Type B pancreatic cell (in vitro differentiated cells): ENCODE measurements around the gene LRBA. TPM values are rescaled to one million over a fixed set of nuclear protein-coding genes. Genes with fewer than 3 reads are reported as not detected.

Source experiments
- DNase-seq: peaks from one replicate; pipeline ENCODE4 v3.0.0; 2021; ENCODE audit warnings: mixed read lengths; ENCODE audit not compliant: unreplicated experiment; ENCODE audit errors: extremely low spot score
- H3K27ac Mint-ChIP-seq: 2 replicates; pipeline ENCODE4 v1.8.0; 2021; ENCODE audit warnings: mild to moderate bottlenecking, mixed read lengths
- H3K27me3 Mint-ChIP-seq: 2 replicates; pipeline ENCODE4 v1.8.0; 2021; ENCODE audit warnings: mixed read lengths
- H3K36me3 Mint-ChIP-seq: 2 replicates; pipeline ENCODE4 v1.8.0; 2021; ENCODE audit warnings: mixed read lengths
- H3K4me1 Mint-ChIP-seq: one replicate; pipeline ENCODE4 v1.8.0; 2021; ENCODE audit warnings: mixed read lengths; ENCODE audit not compliant: unreplicated experiment
- H3K4me3 Mint-ChIP-seq: 2 replicates; pipeline ENCODE4 v1.8.0; 2021; ENCODE audit warnings: mild to moderate bottlenecking, mixed read lengths
- H3K9me3 Mint-ChIP-seq: 2 replicates; pipeline ENCODE4 v1.8.0; 2021; ENCODE audit warnings: mixed read lengths
- total RNA-seq: library from RNA; stranded (reverse); gene quantifications from 2 replicates; pipeline ENCODE4 v1.2.1, GENCODE V29; 2021; ENCODE audit warnings: low replicate concordance
- TF ChIP-seq, protein P1 (sequence below): fragments of 200-600 bp; sonication (generic); conservative IDR thresholded peaks from 2 replicates; pipeline ENCODE4 v1.5.0; 2021; ENCODE audit warnings: antibody characterized with exemption, mild to moderate bottlenecking

Gene LRBA
- total RNA-seq, 1 donor from 2014 or later = 64.5 TPM

DNA sequence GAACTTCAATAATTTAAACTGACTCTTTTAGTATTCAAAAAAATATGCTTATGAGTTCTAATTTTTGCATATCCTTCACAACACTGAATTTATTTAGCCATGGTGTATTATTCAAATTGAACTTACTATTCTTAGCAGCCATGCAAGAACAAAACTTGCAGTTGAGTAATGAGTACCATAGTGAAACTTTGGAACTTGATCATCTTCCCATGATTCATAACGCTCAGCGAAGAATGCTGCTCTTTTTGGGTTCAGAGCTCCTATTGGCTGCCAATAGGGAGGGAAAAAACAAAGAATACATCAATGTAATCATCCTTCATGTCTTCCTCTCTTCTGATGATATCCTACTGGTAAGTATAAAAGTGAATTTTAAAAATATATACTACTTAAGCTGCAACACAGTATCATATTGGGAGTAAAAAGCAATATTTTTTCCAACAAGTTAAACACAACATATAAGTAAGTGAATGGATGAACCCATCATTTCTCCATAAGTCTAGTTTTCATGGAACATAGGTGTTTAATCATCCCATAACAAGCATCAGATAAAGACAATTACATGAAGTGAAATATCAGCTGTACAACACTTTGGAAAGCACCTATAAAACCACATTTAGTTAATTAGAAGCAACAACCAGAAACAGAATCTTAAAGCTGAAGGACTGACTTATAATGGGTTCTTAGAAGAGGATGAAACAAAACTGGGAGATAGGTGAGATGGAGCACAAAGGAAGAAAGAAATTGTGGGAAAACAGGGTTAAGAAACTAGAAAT, 578.3 kb downstream of the LRBA start:
- no peak overlapping the region for H3K4me3 Mint-ChIP-seq
- H3K27ac Mint-ChIP-seq = no peak overlapping the region
- TF ChIP-seq, protein P1, sequence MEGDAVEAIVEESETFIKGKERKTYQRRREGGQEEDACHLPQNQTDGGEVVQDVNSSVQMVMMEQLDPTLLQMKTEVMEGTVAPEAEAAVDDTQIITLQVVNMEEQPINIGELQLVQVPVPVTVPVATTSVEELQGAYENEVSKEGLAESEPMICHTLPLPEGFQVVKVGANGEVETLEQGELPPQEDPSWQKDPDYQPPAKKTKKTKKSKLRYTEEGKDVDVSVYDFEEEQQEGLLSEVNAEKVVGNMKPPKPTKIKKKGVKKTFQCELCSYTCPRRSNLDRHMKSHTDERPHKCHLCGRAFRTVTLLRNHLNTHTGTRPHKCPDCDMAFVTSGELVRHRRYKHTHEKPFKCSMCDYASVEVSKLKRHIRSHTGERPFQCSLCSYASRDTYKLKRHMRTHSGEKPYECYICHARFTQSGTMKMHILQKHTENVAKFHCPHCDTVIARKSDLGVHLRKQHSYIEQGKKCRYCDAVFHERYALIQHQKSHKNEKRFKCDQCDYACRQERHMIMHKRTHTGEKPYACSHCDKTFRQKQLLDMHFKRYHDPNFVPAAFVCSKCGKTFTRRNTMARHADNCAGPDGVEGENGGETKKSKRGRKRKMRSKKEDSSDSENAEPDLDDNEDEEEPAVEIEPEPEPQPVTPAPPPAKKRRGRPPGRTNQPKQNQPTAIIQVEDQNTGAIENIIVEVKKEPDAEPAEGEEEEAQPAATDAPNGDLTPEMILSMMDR = no peak
- H3K9me3 Mint-ChIP-seq = peaks cover 10% of the 10 kb centered on the region
- H3K4me1 Mint-ChIP-seq = no peaks in the 10 kb centered on the region
- peaks cover 17% of the 10 kb centered on the region for H3K36me3 Mint-ChIP-seq
- H3K27me3 Mint-ChIP-seq = no peaks in the 10 kb centered on the region
- no peak for DNase-seq

DNA sequence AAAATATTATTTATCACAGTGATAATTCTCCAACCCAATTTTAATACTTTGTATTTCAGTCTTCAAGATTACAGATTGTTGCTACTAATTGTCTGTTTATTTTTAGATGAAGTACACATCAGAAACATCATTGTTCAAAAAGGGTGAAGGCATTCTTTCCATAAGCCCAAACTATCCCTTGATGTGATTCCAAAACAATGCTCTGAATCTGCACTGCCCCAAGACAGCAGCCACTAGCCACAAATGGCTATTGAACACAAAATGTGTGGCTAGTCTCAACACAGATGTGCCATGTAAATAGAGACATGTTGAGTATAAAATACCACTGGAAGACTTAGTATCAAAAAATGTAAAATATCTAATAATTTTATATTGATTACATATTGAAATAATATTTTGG, 583.9 kb downstream of the LRBA start:
- Mint-ChIP-seq H3K36me3 (peaks cover 19% of the 10 kb centered on the region), H3K9me3 (peaks cover 10% of the 10 kb centered on the region), H3K4me3 (no peak overlapping the region), H3K27ac (no peak overlapping the region), H3K27me3 (no peaks in the 10 kb centered on the region), H3K4me1 (no peaks in the 10 kb centered on the region)
- TF ChIP-seq, protein P1 = no peak
- DNase-seq = no peak

DNA sequence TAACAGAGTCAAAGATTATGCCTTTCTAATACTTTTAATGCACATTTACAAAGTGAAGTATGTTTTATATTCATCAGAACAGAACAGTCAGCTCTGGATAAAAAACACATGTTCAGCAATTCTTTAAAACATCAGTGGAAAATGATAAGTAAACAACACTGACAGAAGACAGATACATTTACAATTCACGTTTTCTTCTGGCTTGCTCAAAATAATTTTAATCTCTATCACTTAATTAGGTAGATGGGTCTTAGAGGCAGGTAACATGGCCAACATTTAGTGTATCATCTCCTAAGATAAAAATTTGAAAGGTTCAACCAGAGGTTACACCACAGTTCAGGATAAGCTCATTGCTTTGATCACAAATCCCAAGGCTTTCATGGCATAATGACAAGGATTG, 589.9 kb downstream of the LRBA start:
- no peaks in the 10 kb centered on the region for H3K4me1 Mint-ChIP-seq
- no peaks in the 10 kb centered on the region for H3K27me3 Mint-ChIP-seq
- peaks cover 20% of the 10 kb centered on the region for H3K36me3 Mint-ChIP-seq
- no peak overlapping the region for H3K27ac Mint-ChIP-seq
- H3K9me3 Mint-ChIP-seq = no peaks in the 10 kb centered on the region
- DNase-seq = no peak
- TF ChIP-seq, protein P1 = no peak
- no peak overlapping the region for H3K4me3 Mint-ChIP-seq

DNA sequence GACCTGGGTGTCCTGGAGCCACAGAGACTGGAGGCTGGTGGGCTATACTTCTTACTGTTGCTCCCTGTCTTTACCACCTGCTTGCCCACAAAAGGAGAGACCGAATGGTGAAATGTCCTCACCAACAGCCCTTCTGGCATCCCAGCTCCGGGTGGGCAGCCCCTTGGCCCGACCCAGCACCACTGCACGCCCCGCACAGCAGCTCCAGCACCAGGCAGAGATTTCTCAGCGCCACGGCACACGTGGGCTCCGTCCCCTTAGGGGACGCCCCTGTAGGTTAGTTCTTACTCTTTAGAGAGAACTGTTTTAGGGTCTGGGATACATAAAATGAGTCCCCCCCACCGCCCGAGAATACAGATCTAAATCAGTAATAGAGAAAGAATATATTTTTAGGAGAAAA, 591.6 kb downstream of the LRBA start:
- peaks cover 17% of the 10 kb centered on the region for H3K36me3 Mint-ChIP-seq

DNA sequence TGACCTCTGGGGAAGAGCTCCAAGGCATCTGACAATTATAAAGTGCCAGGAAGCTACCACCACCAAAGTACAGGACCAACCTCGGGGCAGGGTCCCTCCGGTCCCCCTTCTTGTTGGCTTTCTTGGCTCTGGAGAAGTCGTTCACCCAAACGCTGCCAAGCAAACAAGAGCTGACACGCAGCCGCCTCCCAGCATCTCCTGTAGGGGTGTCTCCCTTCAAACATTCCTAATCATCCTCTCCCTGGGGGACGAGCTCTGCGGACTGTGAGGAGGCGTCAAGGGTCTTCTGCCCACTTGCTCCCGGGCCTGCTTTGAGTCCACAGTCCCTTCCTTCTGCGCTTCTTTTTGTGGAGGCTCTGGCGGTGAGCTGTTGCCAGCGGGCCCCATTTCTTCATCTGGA, 592.0 kb downstream of the LRBA start:
- DNase-seq = no peak
- no peak overlapping the region for H3K4me3 Mint-ChIP-seq
- peaks cover 17% of the 10 kb centered on the region for H3K36me3 Mint-ChIP-seq
- H3K4me1 Mint-ChIP-seq = no peaks in the 10 kb centered on the region
- H3K9me3 Mint-ChIP-seq = no peaks in the 10 kb centered on the region
- TF ChIP-seq, protein P1 = no peak
- H3K27ac Mint-ChIP-seq = no peak overlapping the region
- no peaks in the 10 kb centered on the region for H3K27me3 Mint-ChIP-seq

More for the DNA sequence above, 591.6 kb downstream of the LRBA start:
- Mint-ChIP-seq H3K27ac (no peak overlapping the region), H3K27me3 (no peaks in the 10 kb centered on the region), H3K9me3 (no peaks in the 10 kb centered on the region), H3K4me1 (no peaks in the 10 kb centered on the region), H3K4me3 (no peak overlapping the region)
- DNase-seq = no peak
- TF ChIP-seq, protein P1 = no peak
